Measurements from ENCODE around the gene ULK3.

DNA sequence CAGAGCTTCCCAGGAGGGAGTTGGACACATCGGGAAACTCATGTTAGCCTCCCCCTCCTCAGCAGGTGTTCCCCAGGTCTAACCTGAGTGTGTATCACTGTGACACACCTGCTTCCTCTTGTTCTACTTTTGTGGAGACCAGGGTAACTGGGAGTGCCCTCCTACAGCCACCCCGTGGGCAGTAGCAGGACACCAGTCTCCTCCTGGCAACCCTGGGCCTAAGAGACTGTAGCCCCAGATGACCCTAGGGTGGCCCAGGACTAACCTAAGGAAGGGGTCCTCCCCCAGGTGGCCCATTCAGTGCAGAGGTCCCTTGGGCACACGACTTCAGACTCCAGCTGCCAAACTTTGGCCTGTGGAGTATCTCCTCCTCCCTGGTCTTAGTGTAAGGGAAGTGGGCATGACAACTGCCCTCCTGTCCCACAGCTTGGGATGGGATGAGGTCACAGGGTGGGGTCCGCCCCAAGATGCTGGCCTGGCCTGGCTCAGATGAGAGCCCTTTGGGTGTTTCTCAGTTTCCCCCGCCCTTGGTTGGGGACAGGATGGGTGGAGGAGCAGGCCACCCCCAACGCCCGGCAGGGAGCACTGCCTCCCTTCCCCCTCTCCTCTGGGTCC lies 56.3 kb downstream of the ULK3 start:
- TF ChIP-seq POLR2A (IDR thresholded peaks at IDR 0.05) (no peak), CTCF (IDR thresholded peaks at IDR 0.05 in 4 of 5, conservative IDR thresholded peaks at IDR 0.05 in 1 of 5) (no peak)
